GM19395 (cell line): ENCODE measurements around the gene C1orf74.
A peak's percentile ranks its signal among the peaks of the same experiment; 100 is the strongest.

Source experiments
- ATAC-seq: cut with Tn5 transposase; IDR thresholded peaks from one replicate; pipeline ENCODE4 v1.9.1; 2021; ENCODE audit warnings: mild to moderate bottlenecking, moderate library complexity; ENCODE audit not compliant: unreplicated experiment

C1orf74 gene

DNA sequence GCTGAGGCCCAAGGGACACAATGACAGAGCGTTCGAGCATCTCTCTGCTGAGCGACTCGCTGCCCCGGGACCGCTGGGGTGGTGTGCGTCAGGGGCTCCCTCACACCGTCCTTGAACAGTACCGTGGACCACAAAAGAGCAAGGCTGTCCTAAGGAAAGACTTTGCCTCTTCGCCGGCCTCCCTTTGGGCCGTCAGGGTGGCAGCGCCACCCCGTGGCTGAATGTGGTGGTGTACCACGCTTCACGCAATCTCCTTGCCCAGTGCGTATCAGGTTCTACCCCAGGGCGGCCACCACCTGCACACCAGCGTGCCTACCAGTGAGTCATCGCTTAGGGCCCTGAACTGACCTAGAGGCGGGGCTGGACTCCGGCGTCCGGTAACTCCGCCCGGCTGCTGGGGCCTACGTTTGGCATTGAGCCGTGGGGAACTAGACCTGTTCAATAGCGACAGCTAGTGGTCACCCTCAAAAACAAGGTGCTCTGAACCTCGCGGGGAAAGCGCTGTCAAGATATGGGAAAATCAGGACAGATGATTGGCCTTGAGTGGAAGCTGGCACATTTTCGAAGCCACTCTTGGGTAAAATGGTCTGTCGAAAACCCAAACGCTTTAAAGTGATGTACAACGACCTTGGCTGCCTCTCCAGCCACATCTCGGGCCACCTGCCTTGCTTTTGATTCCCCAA is 36.6 kb downstream of the C1orf74 start:
- ATAC-seq = peak; percentile 62

DNA sequence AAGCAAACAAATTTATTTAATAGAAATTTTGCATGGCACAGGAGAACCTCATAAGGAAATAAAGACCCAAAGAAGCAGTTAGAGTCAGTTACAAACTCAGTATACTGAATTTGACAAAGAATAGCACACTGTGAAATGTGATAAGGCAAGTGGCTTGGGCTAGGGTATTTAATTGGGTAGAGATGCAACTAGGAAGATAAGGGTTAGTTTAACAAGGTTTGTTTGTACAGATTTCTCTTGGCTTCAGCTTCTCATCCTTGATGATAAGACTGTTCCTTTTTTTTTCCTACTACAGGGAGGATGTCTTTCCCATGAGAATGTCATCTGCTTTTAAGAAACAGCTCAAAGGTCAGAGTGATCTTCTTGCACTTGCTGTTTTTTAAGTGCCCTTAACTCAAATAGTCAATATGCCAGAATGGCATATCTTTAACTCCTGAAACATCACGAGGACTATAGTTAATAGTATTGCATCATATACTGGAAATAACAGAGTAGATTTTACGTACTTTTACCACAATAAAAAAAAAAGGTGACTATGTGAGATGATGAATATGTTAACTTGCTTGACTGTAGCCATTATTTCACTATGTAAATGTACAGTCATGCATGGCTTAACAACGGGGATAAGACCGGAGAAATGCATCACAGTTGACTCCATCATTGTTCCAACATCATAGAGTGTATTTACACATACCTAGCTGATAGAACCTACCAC is 37.8 kb downstream of the C1orf74 start:
- ATAC-seq = no peak

DNA sequence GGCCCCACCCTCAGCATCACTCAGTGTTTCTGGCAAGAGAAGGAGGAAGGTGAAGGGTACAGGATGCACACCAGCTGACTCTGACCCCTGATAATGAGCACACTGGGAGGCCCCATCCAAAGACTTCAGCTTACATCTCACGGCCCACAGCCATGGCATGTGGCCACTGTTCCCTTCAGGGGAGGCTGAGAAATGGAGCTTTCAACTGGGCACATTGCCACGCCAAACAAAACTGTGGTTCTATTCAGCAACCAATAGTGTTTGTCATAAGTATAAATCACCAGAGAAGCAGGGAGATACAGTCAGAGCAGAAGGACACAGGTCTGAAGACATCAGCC is 41.2 kb downstream of the C1orf74 start:
- ATAC-seq = no peak

DNA sequence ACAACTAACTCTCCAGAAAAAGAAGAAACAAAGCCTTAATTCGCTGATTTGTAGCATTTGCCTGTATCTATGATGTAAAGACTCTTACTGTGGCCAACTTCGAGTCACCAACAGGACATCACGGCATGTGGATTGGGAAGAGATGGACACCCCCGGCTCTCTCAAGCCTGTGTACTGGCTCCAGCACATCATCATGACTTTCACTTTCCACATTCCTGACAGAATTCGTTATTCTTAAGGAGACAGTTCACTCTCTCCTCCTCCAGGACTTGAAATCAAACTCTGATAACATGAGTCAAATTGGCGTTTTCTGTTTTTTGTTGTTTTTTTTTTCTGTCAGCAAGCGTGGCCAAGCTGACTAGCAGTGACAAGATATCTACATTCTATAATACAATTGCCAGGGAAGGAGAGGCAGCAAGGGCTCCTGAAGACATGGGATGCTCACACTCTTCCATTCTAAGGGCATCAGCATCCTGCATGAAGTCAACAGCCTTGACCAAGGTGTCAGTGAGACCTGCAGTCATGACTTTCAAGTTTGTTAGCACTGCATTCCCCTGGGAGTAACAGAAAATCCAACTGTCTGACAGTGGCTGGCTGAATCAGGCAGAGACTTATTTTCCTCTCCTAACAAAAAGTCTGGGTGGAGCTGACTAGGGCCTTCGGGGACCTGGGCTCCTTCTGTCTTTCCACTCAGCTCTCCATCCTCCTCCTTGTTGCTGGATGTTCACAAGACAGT is 41.8 kb downstream of the C1orf74 start:
- ATAC-seq = no peak

DNA sequence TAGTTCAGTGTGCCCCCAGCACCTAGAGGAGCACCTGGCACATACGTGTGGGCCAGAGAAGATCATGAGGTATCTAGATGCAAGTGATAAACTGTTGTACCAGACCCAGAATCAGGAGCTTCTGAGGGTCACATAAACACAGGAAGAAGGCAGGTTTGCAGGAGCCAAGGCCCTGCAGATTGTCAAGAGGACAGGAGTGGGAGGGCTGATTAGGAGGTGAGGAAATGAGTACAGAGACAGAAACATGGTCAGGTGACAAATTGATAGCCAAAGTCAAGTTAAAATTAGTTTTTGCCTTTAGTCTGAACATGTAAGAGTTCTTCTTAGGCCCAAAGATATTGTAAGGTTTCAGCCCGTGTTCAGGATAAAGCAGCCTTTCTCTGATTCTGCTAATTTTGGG is 42.5 kb downstream of the C1orf74 start:
- ATAC-seq = no peak

DNA sequence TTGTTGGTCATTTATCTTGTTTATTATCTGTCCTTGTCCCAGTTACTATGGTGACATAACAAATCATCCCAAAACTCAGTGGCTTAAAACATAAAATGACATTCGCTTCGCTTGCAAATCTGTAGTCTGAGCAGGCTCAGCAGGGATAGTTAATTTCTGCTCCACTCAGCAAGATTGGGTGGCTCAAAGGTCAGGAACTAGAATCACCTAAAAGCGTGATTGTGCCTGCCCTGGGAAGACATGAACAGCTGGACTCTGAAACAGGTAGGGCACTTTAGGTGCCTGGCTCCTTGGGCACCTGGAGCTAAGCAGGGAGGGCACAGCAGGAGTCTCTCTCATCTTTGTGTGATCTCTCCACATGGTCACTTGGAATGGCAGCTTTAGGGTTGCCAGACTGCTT is 43.2 kb downstream of the C1orf74 start:
- ATAC-seq = no peak

DNA sequence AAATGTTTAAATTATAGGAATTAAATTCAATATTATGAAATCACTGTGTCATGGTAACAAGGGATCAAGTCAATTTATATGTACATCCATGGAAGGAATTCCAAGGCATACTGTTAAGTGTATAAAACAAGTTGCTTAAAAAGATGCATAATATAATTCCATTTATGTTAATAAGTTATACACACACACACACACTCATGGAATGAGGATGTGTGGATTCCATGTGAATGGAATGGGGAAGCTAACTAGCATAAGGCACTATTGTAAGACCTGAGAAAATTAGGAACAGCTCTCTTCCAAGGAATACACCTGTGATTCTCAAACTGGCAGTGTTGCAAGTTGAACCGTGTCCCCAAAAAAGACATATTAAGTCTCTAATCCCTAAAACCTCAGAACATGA is 46.1 kb downstream of the C1orf74 start:
- ATAC-seq = no peak

DNA sequence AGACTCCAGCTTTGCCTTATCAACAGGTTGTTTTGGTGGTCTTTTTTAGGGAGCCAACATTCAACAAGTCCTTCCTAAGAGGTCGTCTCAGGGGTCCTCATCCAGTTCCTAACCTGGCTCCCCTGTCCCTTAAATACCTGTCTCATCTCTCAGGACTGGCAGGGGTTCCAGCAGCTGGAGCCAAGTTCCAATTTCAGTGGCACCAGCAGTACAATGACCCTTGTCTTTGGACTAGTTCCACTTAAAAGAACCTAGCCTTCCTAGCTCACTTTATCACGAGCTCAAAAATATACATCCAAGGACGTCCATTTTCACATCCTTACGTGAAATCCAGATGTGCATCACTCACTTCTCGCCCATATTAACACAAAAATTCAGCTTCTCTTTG is 47.2 kb downstream of the C1orf74 start:
- no peak for ATAC-seq

DNA sequence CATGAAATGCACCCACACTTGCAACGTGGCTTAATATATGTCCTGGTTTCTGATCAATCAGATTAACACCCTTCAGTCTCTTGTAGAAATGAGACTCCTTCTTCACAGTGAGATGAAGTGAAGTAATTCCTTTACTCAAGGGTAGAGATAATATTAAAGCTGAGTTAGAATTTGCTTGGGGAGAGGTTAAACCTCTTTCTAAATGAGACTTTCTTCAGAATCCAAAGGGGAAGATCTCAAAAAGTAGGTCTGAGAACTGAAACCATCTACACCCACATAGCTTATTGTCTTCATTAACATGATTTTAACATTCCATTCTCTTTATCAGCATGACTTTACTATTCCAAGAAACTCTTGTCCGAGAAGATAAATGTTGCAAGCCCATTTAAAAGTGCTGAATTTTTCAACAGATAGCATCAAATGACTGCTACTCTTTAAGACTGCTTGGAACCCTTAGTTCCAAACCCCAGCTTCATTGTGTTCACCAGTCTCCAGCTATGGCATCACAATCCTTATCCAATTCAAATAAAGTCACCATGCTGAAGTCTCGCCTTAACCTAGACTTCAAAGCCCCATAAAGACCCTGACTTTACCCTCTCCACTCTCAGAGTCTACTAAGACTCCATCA is 47.8 kb downstream of the C1orf74 start:
- ATAC-seq = no peak

DNA sequence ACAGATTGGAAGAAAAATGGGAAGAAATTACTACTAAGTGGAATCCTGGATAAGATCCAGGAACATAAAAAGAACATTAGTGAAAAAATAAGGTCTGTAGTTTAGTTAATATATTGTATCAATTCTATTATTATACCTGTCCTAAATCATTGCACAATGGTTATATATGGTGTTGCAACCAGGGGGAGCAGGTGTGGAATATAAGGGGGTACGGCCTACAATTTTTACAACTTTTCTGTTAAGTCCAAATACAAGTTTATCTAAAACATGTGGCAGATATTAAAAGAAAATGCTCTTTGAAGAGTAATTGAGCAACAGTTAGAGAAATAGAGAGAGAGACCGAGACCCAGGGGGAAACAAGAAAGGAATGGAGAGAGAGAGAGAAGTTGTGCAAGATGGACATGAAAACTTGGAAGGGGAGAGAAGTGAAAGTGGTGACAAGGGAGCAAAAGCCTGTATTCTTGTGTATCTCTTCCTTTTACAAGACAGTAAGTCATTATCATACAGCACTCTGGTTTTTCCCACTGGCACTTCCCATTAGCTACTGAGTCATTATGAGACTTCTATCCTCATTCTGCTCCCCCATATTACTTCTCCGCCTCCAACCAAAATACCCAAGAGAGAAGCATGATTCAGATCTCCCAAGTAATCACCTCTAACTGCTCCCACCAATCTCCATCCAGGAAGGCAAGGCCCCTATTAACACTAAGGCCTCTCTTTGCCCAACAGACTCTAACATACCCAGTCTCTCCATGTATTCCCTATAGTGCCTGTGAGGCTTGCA is 50.8 kb downstream of the C1orf74 start:
- no peak for ATAC-seq

DNA sequence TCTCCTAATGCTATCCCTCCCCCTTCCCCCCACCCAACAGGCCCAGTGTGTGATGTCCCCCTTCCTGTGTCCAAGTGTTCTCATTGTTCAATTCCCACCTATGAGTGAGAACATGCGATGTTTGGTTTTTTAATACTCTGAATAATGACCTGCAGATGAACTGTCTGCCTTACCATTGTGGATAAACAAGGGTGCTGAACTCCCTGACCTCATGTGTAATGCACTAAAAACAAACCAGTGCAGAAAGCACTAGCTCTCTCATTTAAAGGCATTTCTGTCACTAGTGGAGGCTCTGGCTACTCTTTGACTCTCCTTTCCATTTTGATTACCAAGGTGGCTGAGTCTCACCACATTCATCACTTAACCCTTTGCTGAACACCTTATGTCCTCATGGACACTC is 51.6 kb downstream of the C1orf74 start:
- ATAC-seq = no peak

DNA sequence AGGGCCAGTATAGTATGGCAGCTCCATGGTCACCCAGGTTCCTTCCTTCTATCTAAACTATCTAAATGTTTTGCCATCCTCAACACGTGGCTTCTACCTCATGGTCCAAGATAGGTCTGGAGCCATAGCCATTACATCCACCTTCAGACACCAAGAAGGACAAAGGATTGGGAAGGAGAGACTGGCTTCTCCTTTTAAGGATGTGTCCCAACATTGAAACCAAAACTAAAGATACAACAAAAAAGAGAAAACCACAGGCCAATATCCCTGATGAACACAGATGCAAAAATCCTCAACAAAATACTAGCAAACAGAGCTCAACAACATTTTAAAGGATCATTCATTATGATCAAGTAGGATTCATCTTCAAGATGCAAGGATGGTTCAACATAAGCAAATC is 54.9 kb downstream of the C1orf74 start:
- no peak for ATAC-seq
